Measurements from ENCODE around the gene PCED1A. TPM values are rescaled to one million over a fixed set of nuclear protein-coding genes. Genes with fewer than 3 reads are reported as not detected.

PCED1A gene
- total and polyA plus RNA-seq, 2 of the 8 experiments (the other 6 are each of a cell fraction or from before 2014, with no cell fraction given), result 13.4 to 18.9 TPM

- CTCF ChIA-PET (ENCODE audit: partially characterized antibody), result interaction anchor here (0.5 to 1.2 kb wide), 2 partner anchors 11 to 17 kb away, joined by 3 to 5 read pairs; no protein-coding TSS in a partner anchor
- no peak overlapping the region for H3K14ac ChIP-seq (ENCODE audit: insufficient read length)
- H2BK120ac ChIP-seq (replicated peaks; ENCODE audit: low read depth, low read length), result no peak overlapping the region
- H3K27ac ChIP-seq (ENCODE audit: low read depth, low read length), result no peak overlapping the region
- no peak overlapping the region for H2BK15ac ChIP-seq (ENCODE audit: low read length)
- H3K27me3 ChIP-seq (replicated peaks in 1 of 4; ENCODE audit: control insufficient read depth in 3 of 4, extremely low read depth in 1 of 4, insufficient read depth in 3 of 4, low read length in 3 of 4), result no peaks in the 10 kb centered on the region
- POLR2A ChIA-PET (ENCODE audit: partially characterized antibody), result no interaction called here
- no peaks in the 10 kb centered on the region for H3K4me1 ChIP-seq (replicated peaks in 1 of 4; ENCODE audit: control insufficient read depth in 3 of 4, insufficient read depth in 4 of 4, low read length in 3 of 4)
- H3K79me1 ChIP-seq (ENCODE audit: low read depth, low read length), result peaks cover 10% of the 10 kb centered on the region
- H4K91ac ChIP-seq (replicated peaks; ENCODE audit: insufficient read length, low read length), result no peak overlapping the region
- no peak overlapping the region for H2AK5ac ChIP-seq (ENCODE audit: low read depth, low read length)
- no peak overlapping the region for H3K4ac ChIP-seq (replicated peaks; ENCODE audit: insufficient read length, low read depth, low read length)
- H3K56ac ChIP-seq (replicated peaks; ENCODE audit: insufficient read length, low read depth, low read length), result no peak overlapping the region
- H3K4me2 ChIP-seq (ENCODE audit: insufficient read depth in 1 of 2, low read depth in 2 of 2, low read length in 2 of 2), result no peak overlapping the region
- no peak overlapping the region for H2BK20ac ChIP-seq (ENCODE audit: low read length)
- no peaks in the 10 kb centered on the region for H3K36me3 ChIP-seq (ENCODE audit: control insufficient read depth in 2 of 4, insufficient read depth in 4 of 4, low read length in 3 of 4)
- no peak overlapping the region for H3K9ac ChIP-seq (replicated peaks in 1 of 4; ENCODE audit: extremely low read depth in 1 of 4, low read depth in 3 of 4, low read length in 3 of 4)
- peaks cover 2% of the 10 kb centered on the region; the same call in 1 of the 2 replicates for H3K23me2 ChIP-seq (ENCODE audit: low read depth, low read length)
- no peak overlapping the region for H4K5ac ChIP-seq (ENCODE audit: insufficient read length, low read depth, low read length)
- H4K8ac ChIP-seq (ENCODE audit: extremely low read depth, insufficient read depth, low read length), result peak overlapping the region; percentile 59; the same call in 1 of the 2 replicates
- DNase-seq (ENCODE audit: low read depth in 1 of 2, low spot score in 2 of 2), result no peak
- H2BK12ac ChIP-seq (ENCODE audit: low read depth, low read length), result no peak overlapping the region
- H3K23ac ChIP-seq (ENCODE audit: insufficient read length), result no peak overlapping the region
- no peak overlapping the region for H2BK5ac ChIP-seq (ENCODE audit: low read depth, low read length)
- H4K20me1 ChIP-seq (replicated peaks in 1 of 2; ENCODE audit: control insufficient read depth in 1 of 2, insufficient read depth in 2 of 2, low read length in 2 of 2), result peaks cover 3 to 5% of the 10 kb centered on the region in 2 experiments
- no peak overlapping the region for H3K4me3 ChIP-seq (ENCODE audit: extremely low read depth in 1 of 4, insufficient read depth in 2 of 4, low read depth in 3 of 4, low read length in 4 of 4)
- peaks cover 5 to 86% of the 10 kb centered on the region in 2 experiments; a peak in 3 of 4 replicates for H3K79me2 ChIP-seq (ENCODE audit: control insufficient read depth in 1 of 2, insufficient read depth in 2 of 2, low read length in 2 of 2)
- FAIRE-seq, result no peak
- no peak overlapping the region for H3K18ac ChIP-seq (ENCODE audit: extremely low read depth, low read length)
- WGBS, 2 experiments (ENCODE audit: extremely low coverage in 1 of 2, insufficient coverage in 1 of 2, insufficient read length in 1 of 2, insufficient replicate concordance in 2 of 2, low coverage in 1 of 2, low lambda C conversion rate in 2 of 2, missing lambda C conversion rate in 1 of 2), result 87% methylated on average over 3 of the region's 3 CpGs; no CpG with 5 or more reads in 1 of the 2 experiments
- H2AFZ ChIP-seq (ENCODE audit: low read length), result no peak overlapping the region
- H3K9me3 ChIP-seq (ENCODE audit: insufficient read depth in 2 of 2, low read depth in 1 of 2, low read length in 1 of 2), result no peaks in the 10 kb centered on the region
- TF ChIP-seq KDM4A (IDR thresholded peaks at IDR 0.05; ENCODE audit: low read depth, low read length, severe bottlenecking) (no peak), EGR1 (IDR thresholded peaks at IDR 0.05; ENCODE audit: borderline replicate concordance, low read depth, low read length) (no peak), SAP30 (IDR thresholded peaks at IDR 0.05; ENCODE audit: insufficient read depth, insufficient replicate concordance, low read length) (no peak), CREB1 (IDR thresholded peaks at IDR 0.05) (no peak), JUN (IDR thresholded peaks at IDR 0.05; ENCODE audit: low read depth, low read length) (no peak), CBX8 (IDR thresholded peaks at IDR 0.05; ENCODE audit: borderline replicate concordance, low read depth, low read length) (no peak), MAFK (IDR thresholded peaks at IDR 0.05; ENCODE audit: low read depth, low read length) (no peak), JUND (IDR thresholded peaks at IDR 0.05; ENCODE audit: low read length) (no peak)
Observed at GRCh38 chr20:2889797-2890196, 49.3 kb upstream of the PCED1A start.

All from H1 (cell line).